HG03378 (cell line): Measurements from ENCODE around the gene TNFRSF4.
"Not testable (repeated sequence)": the region's sequence is repeated elsewhere in the genome, so short reads cannot be mapped to it uniquely, and the experiment has no call there.

ENCODE experiments used
- ATAC-seq: cut with Tn5 transposase; IDR thresholded peaks from one replicate; pipeline ENCODE4 v1.9.1; 2021; ENCODE audit warnings: mild to moderate bottlenecking, moderate library complexity; ENCODE audit not compliant: unreplicated experiment

The TNFRSF4 gene

DNA sequence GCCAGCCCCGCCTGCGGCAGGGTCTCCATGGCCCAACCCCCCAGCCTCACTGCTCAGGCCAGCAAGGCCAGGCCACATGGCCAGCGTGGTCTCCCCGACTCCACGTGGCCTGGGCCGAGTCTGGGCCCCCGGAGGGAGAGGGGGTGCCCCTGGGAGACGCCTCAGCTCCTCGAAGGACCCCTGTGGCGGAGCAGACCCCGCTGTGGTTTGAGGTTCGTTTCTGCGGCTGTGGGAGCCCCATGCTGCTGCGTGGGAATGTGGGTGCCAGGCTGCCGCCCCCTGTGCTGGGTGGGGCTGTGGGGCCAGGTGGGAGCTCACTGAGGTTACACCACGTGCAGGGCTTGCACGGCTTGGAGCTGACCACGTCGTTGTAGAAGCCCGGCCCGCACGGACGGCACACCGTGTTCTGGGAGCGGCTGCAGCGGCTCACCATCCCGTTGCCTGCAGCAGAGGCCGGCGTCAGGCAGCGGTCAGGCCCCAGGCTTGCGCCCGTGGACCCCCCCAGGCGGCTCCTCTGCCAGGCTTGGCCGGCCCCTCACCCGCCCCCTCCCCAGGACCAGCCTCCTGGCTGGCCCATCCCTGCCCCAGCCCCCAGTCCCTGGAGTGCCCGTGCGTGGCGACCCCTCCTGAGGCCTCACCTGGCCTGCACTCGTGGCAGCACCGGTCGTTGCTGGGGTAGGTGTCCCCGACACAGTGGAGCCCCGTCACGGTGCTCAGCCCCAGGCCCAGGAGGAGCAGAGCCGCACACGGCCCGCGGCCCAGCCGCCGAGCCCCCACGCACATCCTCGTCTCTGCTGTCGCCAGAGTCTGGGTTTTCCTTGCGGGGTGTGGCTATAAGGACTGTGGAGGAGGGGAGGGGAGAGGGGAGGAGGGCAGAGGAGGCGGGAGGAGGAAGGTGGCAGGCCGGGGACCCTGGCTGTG is at the start of gene TNFRSF4:
Gene TNFRSF4 (minus strand): TSS at position 809 of the 921 bp plus-strand sequence. CDS start 26 bp downstream, at position 783.
- ATAC-seq = no peak

DNA sequence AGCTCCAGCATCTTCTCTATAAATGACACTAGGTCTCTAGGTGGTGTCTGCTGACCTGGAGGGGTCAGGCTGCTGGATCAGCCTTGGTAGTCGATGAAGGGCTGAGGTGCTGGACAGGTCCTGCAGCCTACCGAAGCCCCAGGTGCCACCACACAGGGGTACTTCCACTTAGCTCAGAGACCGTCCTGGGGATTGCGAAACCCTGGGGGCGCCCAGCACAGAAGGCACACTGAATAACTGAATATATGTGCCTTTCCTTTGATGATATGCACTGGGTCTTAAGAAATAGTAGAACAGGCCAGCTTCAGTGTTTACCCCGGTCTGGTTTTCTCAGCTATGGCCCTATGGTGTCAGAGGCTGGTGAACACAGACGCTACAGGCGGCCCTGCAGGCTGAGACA is 48.8 kb upstream of the TNFRSF4 start:
- no peak for ATAC-seq

DNA sequence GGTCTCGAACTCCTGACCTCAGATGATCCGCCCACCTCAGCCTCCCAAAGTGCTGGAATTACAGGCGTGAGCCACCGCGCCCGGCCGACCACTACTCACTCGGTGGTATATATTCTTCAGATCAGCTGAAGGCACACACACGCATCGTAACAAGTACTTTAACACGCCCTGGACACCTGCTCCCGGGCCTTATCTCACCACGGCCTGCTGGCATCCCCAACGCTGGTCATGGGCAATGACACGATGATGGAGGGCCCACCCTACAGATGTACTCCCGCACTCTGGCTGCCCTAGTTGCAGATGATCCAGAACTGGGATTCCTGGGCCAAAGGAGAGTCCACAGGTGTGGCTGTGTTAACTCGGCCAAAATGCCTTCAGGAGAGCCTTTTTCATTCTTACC is 48.1 kb upstream of the TNFRSF4 start:
- no peak for ATAC-seq

DNA sequence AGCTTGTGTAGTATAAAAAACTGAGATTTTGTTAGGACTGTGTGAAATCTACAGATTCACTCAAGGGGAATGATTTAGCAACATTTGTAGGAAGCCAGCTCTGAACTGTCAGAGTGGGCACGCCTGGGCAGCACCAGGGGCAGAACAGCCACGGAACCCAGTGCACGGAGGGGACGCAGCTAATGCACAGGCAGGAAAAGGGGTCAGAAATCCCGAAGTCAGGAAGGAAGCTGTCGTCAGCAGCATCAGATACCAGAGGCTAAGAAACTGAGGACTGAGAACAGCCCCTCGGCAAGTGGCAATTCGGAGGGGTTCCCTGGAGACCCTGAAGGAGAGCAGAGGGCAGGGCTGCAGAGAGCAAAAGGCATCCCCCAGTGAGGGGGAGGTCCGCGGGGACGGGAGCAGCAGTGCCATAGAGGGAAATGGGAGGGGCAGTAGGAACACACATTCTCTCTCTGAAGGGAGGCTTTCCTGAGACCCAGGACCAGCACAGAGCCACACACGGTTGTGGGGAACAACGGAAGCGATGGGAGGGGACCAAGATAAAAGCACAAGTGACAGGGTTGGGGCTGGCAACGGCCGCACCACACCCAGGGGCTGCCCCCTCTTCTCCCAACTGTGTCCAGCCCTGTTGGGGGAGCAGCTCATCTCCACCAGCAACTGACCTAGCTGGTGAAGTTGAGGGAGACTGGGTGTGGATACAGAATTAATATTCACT is 47.0 kb upstream of the TNFRSF4 start:
- ATAC-seq = no peak

DNA sequence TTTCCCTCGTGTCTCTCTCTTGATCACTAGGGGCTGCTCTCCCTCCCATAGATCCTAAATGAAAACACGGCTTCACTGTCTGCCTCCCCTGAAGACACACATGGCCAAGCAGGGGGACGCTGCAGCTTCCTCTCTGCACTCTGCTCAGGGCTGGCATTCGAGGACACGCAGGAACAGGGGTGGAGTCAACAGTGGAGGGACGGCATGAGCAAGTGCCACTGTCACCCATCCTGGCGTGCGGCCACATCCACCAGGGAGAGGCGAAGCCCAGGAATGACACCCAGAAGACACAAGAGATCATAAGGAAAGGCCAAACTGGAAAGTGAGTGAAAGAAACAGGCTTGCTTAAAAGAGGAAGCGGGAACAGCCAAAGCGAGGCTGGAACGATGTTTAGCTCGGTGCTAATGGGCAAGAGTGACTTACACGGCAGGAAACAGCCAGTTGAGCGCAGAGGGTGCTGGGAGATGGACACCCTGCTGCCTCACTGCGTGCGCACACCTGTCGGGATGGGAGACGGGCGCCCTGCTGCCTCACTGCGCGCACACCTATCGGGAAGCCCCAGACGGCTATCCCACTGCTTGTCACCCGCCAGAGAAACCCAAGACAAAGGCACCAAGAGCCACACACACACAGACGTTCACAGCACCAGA is 46.1 kb upstream of the TNFRSF4 start:
- ATAC-seq = no peak

DNA sequence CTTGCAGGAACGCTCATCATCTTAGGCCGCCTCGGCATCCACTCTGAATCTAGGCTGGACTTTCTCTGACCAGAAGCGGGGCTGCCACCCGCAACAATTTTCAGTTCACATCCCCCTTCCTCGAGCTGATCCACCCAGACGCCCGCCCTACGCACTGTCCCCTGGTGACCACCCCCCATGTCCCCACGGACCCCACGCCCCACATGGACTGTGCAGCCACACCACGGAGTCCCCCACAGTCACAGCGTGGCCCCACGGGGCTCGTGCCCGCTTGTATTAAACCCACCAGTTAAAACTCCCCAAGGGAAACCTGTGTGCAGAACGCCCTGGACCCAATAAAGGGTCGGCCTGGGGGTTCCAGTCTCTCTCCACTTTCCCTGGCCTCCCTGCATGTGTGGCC is 45.6 kb upstream of the TNFRSF4 start:
- ATAC-seq = no peak

DNA sequence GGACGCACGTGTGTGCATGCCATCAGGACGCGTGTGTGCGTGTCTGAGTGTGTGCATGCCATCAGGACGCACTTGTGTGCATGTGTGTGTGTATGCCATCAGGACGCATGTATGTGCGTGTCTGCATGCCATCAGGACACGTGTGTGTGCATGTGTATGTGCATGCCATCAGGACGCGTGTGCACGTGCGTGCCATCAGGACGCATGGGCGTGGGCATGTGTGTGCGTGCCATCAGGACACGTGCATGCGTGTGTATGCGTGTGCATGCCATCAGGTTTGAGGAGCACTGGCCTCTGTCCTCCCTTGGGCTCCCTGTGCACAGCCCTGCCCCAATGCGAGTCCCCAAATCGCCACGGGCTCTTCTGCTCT is 45.2 kb upstream of the TNFRSF4 start:
- no peak for ATAC-seq

DNA sequence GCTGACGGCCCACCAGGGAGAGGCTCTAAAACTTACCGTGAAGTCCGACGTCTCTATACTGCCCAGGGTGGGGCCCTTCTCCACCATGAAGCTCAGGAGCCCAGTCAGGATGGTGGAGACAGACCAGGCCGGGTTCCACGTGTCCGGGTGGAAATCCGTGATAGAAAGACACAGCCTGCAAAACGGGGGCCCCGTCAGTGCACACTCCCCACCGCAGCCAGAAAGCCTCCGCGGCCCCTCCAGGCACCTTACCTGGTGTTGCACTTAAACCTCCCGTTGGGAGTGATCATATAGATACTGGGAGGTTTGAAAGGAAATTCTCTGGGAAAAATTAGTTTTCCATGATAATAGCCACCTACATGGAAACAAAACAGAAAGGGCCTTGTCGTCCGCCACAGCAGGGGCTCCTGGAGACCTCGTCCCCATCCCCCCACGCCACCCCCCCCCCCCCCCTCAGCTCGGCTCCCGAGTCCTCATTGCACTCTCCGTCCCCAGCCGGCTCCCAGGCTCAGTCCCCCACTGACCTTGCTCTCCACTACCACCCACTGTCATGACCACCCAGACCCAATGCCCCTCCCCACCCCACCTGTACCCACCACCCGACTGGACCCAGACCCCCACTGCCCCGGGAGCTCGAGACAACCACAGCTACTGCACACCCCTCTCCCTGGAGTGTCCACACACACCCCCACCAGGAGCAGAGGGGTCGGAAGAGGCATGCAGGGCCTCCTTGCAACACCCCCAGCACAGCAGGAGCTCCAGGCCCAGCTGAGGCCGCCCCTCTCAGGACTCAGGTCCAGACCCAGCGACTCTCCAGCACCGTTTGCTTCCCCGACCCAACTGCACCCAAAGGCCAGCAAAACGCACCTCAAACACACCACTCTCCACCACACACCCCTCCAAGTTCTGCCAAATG is 43.3 kb upstream of the TNFRSF4 start:
- no peak for ATAC-seq

DNA sequence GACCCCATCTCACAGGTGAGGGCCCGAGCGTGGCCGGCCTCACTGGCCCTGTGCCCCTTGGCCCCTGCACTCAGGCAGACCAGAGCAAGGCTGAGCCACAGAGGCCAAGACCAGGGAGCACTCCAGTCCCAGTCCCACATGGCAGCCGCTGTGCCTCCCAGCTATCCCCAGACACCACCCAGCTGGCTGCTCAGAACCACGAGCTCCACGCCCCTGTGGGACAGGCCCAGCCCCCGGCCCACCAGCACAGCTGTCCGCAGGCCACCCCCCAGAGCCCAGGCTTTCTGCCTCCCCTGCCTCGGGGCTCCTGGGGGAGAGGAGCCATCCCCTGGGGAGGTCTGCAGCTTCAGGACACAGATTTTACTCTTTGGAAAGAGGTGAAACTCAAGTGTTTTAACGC is 41.7 kb upstream of the TNFRSF4 start:
- ATAC-seq = no peak

DNA sequence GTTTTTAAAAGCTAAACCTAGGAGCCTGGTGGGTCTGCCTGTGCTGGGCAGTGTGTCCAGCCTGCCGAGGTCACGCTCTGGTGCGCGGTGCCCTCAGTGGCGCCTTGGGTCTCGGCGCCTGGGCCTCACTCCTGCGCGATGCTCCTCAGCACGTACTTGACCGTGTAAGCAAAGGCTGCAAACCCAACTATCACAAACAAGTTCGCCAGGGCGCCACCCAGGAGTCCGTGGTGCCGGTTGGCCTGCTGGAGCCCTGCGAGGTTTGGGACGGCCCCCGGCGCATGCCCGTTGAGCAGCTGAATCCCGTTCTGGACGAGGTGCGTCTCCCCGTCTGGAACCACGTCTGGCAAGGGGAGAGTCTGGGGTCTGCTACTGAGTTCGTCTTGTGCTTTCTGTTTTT is 41.1 kb upstream of the TNFRSF4 start:
- no peak for ATAC-seq

DNA sequence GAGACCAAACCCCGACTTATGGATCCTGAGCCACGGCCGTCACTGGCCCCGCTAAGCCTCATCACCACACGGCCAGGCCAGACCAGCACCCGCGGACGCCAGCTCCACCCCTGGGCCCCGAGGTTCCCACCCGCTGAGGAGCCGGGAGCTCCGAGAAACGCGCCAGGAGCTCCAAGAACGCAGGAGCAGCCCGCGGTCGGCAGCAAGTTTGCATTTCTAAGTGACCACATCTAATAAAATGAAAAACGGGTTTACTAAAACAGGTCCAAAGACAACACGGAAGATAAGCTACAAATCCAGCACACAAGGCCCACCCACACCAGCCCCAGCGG is 40.7 kb upstream of the TNFRSF4 start:
- no peak for ATAC-seq

DNA sequence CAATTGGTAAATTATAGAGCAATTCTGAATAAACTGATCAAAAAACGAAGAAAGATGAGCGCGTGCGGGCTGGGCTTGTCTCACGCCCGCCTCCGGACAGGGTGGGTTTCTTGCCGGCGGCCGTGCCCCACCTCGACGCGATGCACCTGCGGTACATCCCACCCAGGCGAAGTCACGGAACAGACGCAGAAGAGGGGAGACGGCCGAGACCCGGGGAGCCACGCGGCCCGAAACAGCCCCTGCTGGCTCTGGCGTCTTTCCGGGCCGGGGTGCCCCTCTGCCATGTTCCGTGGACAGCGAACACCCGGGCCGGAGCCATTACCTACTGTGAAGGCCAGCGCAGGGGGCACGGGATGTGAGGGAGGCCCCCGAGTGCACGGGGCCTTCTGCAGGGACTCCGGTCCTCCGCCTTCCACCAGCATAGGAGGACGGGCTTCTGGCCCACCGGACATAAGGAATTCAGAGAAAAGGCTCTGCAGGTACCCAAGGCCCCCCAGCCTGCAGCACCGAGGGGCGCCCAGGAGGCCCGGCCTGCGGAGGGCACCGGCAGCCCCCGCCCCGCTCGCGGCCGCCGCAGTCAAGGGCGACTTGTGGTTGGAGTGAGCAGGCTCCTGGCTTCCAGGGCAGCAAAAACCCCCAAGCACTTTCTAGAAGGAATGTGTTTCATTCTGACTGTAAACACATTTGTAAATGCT is 40.2 kb upstream of the TNFRSF4 start:
- no peak for ATAC-seq

DNA sequence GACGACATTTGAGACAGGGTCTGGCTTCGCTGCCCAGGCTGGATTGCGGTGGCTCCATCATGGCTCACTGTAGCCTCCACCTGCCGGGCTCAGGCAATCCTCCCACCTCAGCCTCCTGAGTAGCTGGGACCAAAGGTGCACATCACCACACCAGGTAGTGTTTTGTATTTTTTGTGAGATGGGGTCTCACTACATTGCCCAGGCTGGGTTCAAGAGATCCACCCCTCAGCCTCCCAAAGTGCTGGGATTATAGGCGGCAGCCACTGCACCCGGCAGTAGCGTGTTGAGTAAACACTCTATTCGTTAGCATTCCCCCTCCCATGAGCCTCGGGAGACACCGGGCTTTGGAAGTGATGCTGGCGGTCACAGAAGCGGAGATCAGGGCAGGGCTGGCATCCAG is 39.4 kb upstream of the TNFRSF4 start:
- no peak for ATAC-seq

DNA sequence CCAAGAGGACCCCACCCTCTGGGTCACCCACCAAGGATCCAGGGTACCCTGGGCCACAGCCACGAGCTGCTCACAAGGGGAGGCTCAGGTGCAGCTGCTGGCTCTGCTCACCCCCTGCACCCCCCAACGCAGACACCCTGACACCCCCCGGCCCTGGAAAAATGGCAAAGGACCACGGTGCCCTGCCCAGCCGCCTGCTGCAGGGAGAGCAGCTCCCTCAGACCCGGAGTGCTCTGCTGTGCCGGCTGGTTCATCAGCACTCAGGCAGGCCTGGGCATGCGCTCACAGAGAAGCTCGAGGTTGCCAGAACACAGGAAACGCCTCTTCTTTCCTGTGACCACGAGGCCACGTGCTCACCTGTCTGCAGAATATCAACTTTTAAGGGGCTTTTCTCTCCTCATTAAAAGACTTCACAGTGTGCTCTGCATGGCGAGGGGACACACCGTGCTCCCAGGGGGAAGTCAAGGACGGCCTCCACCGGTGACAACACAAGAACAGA is 36.9 kb upstream of the TNFRSF4 start:
- ATAC-seq = peak; percentile 64

DNA sequence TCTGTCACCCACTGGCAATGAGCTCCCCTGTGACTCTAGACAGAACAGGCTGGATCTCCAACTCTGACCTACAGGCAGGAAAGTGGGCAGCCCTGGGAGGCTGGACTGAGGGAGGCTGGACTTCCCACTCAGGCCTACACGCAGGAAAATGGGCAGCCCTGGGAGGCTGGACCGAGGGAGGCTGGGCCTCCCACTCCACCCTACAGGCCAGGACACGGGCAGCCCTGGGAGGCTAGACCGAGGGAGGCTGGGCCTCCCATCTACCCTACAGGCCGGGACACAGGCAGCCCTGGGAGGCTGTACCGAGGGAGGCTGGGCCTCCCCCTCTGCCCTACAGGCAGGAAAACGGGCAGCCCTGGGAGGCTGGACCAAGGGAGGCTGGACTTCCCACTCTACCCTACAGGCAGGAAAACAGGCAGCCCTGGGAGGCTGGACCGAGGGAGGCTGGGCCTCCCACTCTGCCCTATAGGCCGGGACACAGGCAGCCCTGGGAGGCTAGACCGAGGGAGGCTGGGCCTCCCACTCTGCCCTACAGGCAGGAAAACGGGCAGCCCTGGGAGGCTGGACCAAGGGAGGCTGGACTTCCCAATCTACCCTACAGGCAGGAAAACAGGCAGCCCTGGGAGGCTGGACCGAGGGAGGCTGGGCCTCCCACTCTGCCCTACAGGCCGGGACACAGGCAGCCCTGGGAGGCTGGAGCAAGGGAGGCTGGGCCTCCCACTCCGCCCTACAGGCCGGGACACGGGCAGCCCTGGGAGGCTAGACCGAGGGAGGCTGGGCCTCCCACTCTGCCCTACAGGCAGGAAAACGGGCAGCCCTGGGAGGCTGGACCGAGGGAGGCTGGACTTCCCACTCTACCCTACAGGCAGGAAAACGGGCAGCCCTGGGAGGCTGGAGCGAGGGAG is 34.3 kb upstream of the TNFRSF4 start:
- ATAC-seq = not testable (repeated sequence)

DNA sequence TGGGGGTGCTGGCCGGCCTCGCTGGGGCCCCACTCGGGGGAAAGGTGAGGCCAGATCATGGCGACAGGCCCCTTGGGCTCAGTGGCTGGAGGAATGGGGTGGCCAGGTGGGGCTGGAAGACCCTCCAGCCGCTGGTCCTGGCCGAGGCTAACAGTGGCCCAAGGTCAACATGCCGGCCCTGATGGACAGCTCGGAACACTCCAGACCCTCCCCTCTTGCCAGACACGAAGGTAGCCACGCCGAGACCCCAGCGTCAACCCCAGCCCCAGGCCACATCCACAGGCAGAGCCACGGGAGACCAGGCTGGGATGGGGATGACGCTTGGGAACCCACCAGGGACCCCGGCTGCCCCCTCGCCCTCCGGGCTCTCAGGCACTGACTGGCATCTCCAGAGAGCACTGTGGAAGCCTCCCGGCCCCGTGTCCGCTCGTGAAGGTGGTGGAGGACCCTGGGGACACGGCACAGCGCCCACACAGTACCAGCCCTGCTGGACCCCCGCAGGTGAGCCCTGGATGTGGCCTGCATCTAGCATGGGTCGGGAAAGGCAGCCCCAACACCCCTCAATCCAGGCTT is 33.5 kb upstream of the TNFRSF4 start:
- ATAC-seq = no peak

DNA sequence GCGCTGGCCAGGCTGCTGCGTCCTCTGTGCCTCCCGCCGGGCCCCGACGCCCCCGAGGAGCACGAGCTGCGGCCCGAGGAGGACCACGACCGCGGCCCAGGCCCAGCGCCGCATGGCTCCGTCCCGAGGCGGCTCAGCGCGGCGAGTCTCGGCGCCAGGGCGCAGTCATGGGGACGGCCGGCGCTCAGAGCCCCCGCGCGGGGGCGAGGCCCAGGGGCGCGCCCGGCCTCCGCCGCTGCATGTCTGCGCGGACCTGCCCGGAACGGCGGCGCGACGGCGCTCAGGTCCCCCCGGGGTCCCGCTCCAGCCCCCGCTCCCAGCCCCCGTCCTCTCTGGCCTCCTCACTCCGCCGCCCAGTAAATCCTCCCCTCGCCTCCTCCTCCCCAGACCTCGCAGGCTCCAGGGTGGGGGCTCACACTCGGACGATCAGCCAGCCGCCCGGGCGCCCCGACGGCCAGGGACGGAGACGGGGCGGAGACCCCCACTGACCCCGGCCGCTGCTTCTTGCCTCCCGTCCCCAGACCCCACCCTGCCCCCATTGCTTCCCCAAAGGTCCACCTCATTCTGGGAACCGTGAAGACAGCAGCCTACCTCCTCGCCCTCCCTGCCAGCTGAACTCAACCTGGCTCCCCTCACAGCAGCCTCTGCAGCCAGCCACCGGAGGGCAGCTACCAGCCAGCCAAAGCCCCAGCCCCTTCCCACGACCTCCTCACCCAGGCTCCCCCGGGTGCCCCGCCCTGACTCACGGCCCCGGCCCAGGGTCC is 32.8 kb upstream of the TNFRSF4 start, which contains the start of gene C1QTNF12:
Gene C1QTNF12 (minus strand): TSS at position 146 of the 764 bp plus-strand sequence. CDS start 32 bp downstream, at position 114.
- ATAC-seq = no peak
